Loucy (cell line): ENCODE results near the gene MAN1C1.
"Not testable (repeated sequence)": the region's sequence is repeated elsewhere in the genome, so short reads cannot be mapped to it uniquely, and the experiment has no call there.

Experiments used
- H2AFZ ChIP-seq: fragments of 200-600 bp; sonication (generic); 2 replicates; pipeline ENCODE4 v1.6.0; 2016; ENCODE audit warnings: antibody characterized with exemption, mild to moderate bottlenecking, low read length, moderate library complexity
- H3F3A ChIP-seq: fragments of 200-600 bp; 2 replicates; pipeline ENCODE4 v1.6.0; 2016; ENCODE audit warnings: antibody characterized with exemption, low read depth, mild to moderate bottlenecking
- H3K27me3 ChIP-seq: fragments of 200-600 bp; sonication (generic); 2 replicates; pipeline ENCODE4 v1.6.1; 2014; ENCODE audit warnings: low read length, mild to moderate bottlenecking; ENCODE audit not compliant: insufficient read depth, poor library complexity, severe bottlenecking
- H3K36me3 ChIP-seq: fragments of 200-600 bp; sonication (generic); 2 replicates; pipeline ENCODE4 v1.6.1; 2016; ENCODE audit warnings: low read length; ENCODE audit not compliant: insufficient read depth
- H3K4me1 ChIP-seq: fragments of 200-600 bp; sonication (generic); 2 replicates; pipeline ENCODE4 v1.5.1; 2014; ENCODE audit warnings: low read length, mild to moderate bottlenecking; ENCODE audit not compliant: insufficient read depth, poor library complexity, severe bottlenecking
- H3K4me2 ChIP-seq: fragments of 200-600 bp; sonication (generic); 2 replicates; pipeline ENCODE4 v1.6.0; 2014; ENCODE audit warnings: antibody characterized with exemption, low read length, low read depth, mild to moderate bottlenecking; ENCODE audit not compliant: poor library complexity, severe bottlenecking
- H3K4me3 ChIP-seq: fragments of 200-600 bp; sonication (generic); 2 replicates; pipeline ENCODE4 v1.5.1; 2014; ENCODE audit warnings: low read length, mild to moderate bottlenecking, mixed read lengths; ENCODE audit not compliant: poor library complexity, severe bottlenecking
- H3K79me2 ChIP-seq: fragments of 200-600 bp; sonication (generic); 2 replicates; pipeline ENCODE4 v1.6.1; 2014; ENCODE audit warnings: low read length; ENCODE audit not compliant: insufficient read depth
- H3K9ac ChIP-seq: fragments of 200-600 bp; sonication (generic); 2 replicates; pipeline ENCODE4 v1.6.0; 2014; ENCODE audit warnings: mild to moderate bottlenecking, low read depth, low read length, moderate library complexity; ENCODE audit not compliant: poor library complexity, severe bottlenecking
- H3K9me2 ChIP-seq: fragments of 200-600 bp; sonication (generic); replicated peaks from 2 replicates; pipeline ENCODE4 v1.6.1; 2016; ENCODE audit warnings: low read depth, low read length, mixed read lengths
- H3K9me3 ChIP-seq: fragments of 200-600 bp; sonication (generic); 2 replicates; pipeline ENCODE4 v1.6.1; 2014; ENCODE audit warnings: mild to moderate bottlenecking, antibody characterized with exemption, low read length, low read depth; ENCODE audit not compliant: insufficient read depth
- H4K20me1 ChIP-seq: fragments of 200-600 bp; sonication (generic); 2 replicates; pipeline ENCODE4 v1.6.0; 2014; ENCODE audit warnings: antibody characterized with exemption, low read length, mild to moderate bottlenecking; ENCODE audit not compliant: insufficient read depth, poor library complexity, severe bottlenecking
- CTCF ChIP-seq: fragments of 200-600 bp; sonication (generic); conservative IDR thresholded peaks from 2 replicates; pipeline ENCODE4 v1.5.1; 2014; ENCODE audit warnings: mild to moderate bottlenecking, antibody characterized with exemption, low read length
- EZH2phosphoT487 ChIP-seq: fragments of 200-600 bp; IDR thresholded peaks from 2 replicates; pipeline ENCODE4 v1.6.1; 2018; ENCODE audit warnings: antibody characterized with exemption, mild to moderate bottlenecking, moderate library complexity, borderline replicate concordance

MAN1C1 gene

GRCh38 chr1:25662061-25662460, 45.5 kb downstream of the MAN1C1 start:
- Histone ChIP-seq H3K9ac (no peak overlapping the region), H3K4me2 (no peak overlapping the region), H3K79me2 (no peaks in the 10 kb centered on the region), H3K27me3 (peaks cover 36% of the 10 kb centered on the region), H3K36me3 (no peaks in the 10 kb centered on the region), H3K9me2 (no peaks in the 10 kb centered on the region), H3F3A (no peaks in the 10 kb centered on the region), H3K4me1 (no peaks in the 10 kb centered on the region), H4K20me1 (no peaks in the 10 kb centered on the region), H3K4me3 (no peak overlapping the region), H3K9me3 (no peaks in the 10 kb centered on the region), H2AFZ (no peak overlapping the region)
- TF ChIP-seq EZH2phosphoT487 (no peak), CTCF (no peak)

GRCh38 chr1:25662959-25663358, 46.4 kb downstream of the MAN1C1 start:
- not testable (repeated sequence) for H3K9me2 ChIP-seq, H3K4me2 ChIP-seq, H3K4me1 ChIP-seq

GRCh38 chr1:25664357-25665199, 48.0 kb downstream of the MAN1C1 start:
- TF ChIP-seq EZH2phosphoT487 = no peak
- Histone ChIP-seq H2AFZ (no peak overlapping the region), H3F3A (no peaks in the 10 kb centered on the region), H3K36me3 (no peaks in the 10 kb centered on the region), H3K4me1 (no peaks in the 10 kb centered on the region), H3K4me3 (no peak overlapping the region), H3K9me3 (no peaks in the 10 kb centered on the region), H4K20me1 (no peaks in the 10 kb centered on the region), H3K79me2 (no peaks in the 10 kb centered on the region), H3K4me2 (no peak overlapping the region), H3K9ac (no peak overlapping the region), H3K9me2 (no peaks in the 10 kb centered on the region), H3K27me3 (peaks cover 17% of the 10 kb centered on the region)

More at GRCh38 chr1:25662959-25663358, 46.4 kb downstream of the MAN1C1 start:
- H3K27me3 ChIP-seq = peaks cover 31% of the 10 kb centered on the region
- not testable (repeated sequence) for H3F3A ChIP-seq, H3K36me3 ChIP-seq, H3K9ac ChIP-seq, H3K79me2 ChIP-seq, H4K20me1 ChIP-seq, H3K9me3 ChIP-seq, H2AFZ ChIP-seq, H3K4me3 ChIP-seq

- no peak overlapping the region for H3K4me2 ChIP-seq
- TF ChIP-seq CTCF (no peak), EZH2phosphoT487 (no peak)
- H2AFZ ChIP-seq = no peak overlapping the region
Observed at GRCh38 chr1:25666460-25666859, 49.9 kb downstream of the MAN1C1 start.

More at GRCh38 chr1:25666460-25666859, 49.9 kb downstream of the MAN1C1 start:
- peaks cover 17% of the 10 kb centered on the region for H3K27me3 ChIP-seq
- H3K79me2 ChIP-seq = no peaks in the 10 kb centered on the region
- no peaks in the 10 kb centered on the region for H3K9me3 ChIP-seq
- no peak overlapping the region for H3K9ac ChIP-seq
- H3K4me3 ChIP-seq = no peak overlapping the region
- no peaks in the 10 kb centered on the region for H3F3A ChIP-seq
- H3K4me1 ChIP-seq = no peaks in the 10 kb centered on the region
- no peaks in the 10 kb centered on the region for H3K36me3 ChIP-seq
- no peaks in the 10 kb centered on the region for H3K9me2 ChIP-seq
- no peaks in the 10 kb centered on the region for H4K20me1 ChIP-seq
